DMS114 treated with DMSO at 0.1 percent for 48 hours (cell line): ENCODE results near the gene ZC3H12A.

Experiments
- DNase-seq: peaks from one replicate; lab custom pipeline; 2025; ENCODE audit not compliant: unreplicated experiment; lab: John Stamatoyannopoulos, UW

The ZC3H12A gene

DNA sequence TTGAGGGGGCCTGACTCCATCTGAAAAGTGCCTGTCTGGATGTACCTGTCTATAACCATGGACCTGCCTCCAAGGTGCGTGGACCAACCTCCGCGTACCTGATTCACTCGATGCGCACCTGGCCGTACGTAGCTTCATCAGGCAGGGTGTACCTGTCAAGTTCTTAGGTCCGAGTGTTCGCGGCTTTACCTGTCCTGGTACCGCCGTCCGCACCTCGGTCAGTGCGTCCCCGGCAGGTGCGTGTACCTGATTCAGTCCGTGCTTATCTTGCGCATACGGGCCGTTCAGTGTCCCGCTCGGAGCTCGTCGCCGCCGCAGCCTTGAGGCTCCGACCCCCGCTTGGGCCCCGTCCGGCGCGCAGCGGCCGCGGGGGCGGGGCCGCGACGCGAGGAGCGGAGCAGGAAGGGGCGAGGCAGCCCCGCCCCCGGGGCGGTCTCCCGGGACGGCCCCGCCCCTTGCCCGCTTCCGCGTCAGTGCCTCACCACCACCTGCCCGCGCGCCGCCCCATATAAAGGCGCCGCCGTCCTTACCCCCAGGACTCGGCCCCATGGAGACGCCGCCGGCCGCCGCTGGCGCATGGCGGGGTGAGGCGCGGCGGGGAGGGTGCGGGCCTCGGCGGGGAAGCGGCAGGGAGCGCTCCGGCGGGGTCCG lies at the start of gene ZC3H12A:
Gene ZC3H12A, plus strand, starts transcription at position 535 of the 651 bp plus-strand sequence. CDS start 917 bp downstream, outside the sequence.
- DNase-seq: peak; percentile 44

- DNase-seq: no peak
These were observed 49.2 kb upstream of the ZC3H12A start for GRCh38 chr1:37425221-37425620.

GRCh38 chr1:37429029-37429428 lies 45.4 kb upstream of the ZC3H12A start:
- DNase-seq: no peak

- DNase-seq: no peak
These were observed 44.0 kb upstream of the ZC3H12A start for GRCh38 chr1:37430103-37430985.

DNA sequence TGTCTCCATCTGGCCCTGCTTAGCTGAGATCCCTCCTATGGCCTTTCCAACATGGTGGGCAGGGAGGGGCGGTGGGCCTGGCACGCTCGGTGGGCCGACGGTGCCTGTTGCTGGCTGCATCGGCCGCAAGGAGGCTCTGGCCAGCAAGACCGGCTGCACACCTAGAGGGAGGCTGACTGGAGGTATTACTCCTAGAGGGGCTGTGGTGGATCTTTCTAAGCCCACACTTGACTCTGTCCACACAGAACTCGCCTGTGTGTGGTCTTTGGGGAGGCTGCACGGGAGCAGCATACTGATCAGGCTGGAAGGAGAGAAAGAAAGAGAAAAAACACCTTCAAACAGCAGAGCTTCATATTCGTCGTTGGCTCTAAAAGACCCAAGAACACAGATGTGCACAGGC lies 41.7 kb upstream of the ZC3H12A start:
- no peak for DNase-seq

DNA sequence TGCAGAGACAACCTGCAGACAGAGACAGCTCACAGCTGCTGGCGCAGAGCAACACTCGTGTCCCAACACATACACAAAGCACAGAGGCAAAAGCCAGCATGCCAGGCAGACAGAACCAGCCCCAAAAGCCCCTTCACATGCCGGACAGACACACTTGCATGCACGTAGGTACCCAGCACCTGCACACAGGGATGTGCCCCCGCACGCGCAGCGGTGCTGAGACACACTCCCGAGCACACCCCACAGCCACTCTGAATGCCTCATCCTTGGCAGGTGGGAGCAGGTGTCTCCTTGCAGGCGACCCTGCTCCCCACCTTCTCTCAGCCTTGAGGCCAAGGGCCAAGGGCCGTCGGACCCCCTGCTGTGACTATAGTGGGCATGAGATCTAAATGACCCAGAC lies 41.2 kb upstream of the ZC3H12A start:
- no peak for DNase-seq

DNA sequence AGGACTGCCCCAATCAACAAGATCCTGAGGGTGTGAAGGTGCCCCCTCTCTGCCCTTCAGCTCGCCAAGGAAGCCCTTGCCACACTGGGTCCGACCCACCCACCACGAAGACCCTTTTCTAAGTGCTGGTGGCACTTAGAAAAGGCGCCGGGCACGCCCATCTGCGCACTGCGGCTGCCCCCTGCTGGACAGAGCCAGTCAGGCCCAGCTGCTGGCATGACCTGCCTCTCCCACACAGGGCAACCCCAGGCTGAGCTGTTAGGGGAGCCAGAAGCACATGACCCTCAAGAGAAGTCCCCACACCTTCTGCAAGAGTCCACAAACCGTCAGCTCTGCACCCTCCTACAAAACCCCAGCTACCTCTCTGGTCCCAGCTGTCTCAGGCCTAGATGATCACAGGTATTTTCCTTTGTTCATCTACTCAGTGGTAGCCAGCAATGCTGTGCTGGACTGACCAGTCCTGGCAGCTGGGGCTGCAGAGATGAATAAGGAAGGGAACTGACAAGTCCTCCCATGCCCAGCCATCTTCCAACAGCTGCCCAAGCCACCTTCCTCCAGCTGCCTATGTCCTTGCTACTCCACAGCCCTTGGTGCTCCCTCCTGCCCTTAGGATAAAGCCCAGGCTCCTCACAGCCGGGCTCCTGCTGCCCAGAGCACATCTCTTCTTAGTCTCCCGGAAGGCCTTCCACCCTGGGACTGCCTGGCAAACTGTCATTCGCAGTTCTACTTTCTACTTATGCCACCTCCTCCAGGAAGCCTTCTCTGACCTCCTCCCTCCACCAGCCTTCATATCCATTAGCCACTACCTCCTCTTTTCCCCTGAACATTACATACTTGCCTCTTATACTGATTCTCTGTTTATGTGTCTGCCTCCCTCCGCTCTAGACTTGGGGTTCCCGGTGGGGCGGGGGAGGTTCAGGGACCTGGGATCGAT lies 39.8 kb upstream of the ZC3H12A start:
- peak; percentile 21 for DNase-seq

GRCh38 chr1:37437087-37437486 lies 37.3 kb upstream of the ZC3H12A start:
- DNase-seq: no peak

DNA sequence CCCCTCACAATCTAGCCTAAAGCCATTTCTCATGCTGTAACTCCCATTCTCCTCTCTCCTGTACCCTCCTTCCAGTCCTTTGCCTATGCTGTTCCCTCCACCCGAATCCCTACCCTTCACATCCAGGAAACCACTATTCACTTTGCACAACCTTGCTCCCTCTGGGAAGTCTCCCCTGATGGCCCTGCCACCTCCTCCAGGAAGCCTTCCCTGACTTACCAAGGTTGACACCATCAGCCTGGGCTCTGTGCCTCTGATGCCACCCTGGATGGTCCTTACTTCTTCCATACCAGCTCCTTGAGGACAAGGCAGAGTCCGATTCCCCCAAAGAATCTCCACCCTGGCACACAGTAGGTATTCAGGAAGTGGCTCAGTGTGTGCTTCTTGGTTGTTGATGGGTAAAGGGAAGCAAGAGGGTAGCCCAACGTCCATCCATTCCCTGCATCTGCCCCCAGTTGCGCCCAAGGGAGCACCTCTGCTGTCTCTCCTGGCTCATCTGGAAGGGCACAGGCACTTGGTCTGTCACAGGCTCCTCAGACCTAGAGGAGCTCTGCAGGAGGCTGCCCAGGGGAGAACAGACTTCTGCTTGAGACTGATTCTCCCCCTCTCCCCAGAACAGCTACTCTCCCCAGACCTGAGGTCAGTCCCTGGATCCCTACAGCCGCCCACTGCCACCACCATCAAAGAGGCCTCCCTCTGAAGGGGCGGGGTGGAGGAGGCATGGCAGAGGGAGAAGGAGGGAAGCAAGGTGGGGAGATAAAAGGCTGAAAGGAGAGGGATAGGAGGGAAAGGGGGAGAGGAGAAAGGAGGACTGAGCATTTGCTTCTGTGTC lies 36.1 kb upstream of the ZC3H12A start:
- DNase-seq: no peak

- DNase-seq: no peak
These were observed 35.5 kb upstream of the ZC3H12A start for GRCh38 chr1:37438869-37439343.

GRCh38 chr1:37439349-37439995 lies 34.9 kb upstream of the ZC3H12A start:
- no peak for DNase-seq

- no peak for DNase-seq
These were observed 32.9 kb upstream of the ZC3H12A start for GRCh38 chr1:37441490-37441889.

DNA sequence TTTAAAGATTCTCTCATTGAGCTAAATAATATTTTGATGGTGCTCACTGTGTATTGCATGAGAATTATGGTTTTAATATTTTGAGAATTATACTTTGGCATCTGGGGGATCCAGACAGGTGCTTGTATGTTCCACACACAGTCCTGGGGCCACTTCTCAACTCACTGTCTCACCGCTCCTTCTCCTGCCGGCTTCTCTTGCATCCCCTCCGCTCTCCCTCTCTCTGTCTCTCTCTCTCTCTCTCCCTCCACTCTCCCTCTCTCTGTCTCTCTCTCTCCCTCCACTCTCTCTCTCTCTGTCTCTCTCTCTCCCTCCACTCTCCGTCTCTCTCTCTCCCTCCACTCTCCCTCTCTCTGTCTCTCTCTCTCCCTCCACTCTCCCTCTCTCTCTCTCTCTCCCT lies 32.2 kb upstream of the ZC3H12A start:
- no peak for DNase-seq

- no peak for DNase-seq
These were observed 31.7 kb upstream of the ZC3H12A start for GRCh38 chr1:37442644-37443043.

DNA sequence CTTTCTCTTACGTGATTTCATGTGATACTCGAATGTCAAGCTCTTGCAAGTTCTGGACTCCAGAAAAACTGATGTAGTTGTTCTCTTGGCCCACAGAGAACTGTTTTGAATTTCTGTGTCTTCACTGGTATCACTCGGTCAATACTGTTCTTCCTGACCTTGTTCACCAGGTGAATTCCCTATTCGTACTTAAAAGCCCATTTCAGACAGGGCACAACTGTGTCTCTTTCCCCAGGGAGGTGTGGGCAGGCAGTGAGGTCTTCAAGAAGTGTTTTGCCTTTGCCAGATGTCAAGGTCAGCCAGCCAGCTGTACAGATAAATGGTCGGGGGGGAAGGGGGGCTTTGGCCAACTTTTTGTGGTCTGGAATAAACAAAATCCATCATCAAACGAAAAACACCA lies 27.5 kb upstream of the ZC3H12A start:
- no peak for DNase-seq

GRCh38 chr1:37448185-37448584 lies 26.2 kb upstream of the ZC3H12A start:
- no peak for DNase-seq

DNA sequence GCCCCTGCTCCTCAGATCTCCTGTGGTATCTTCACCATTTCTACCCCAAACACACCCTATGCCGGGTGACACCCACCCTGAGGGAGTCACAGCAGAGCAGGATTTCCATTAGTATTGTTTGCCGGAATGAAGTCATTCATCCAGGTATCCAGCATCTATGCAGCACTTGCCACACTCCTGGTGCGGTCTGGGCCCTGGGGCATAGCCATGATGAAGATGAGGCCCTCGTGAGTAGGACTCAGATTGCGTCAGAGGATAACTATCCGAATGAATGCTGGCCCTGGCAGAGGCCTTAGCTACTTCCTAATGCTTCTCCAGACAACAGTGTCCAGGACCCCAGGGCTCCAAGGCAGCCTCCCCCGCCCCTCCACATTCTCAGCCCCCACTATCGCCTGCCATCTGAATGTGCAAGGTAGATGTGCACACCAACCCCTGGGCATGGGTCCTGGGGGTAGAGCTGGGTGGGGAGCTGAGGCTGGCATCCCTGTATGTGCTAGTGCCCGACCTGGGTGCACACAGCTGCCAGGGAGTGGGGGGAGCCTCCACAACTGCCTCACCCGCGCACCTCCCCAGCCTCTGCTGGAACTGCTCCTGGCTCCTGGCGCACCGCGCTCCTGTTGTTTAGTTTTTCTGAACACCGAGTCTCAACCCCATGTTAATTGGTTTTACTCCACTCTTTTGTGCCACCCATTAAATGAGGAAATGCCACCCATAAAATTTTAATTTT lies 25.5 kb upstream of the ZC3H12A start:
- no peak for DNase-seq

GRCh38 chr1:37449936-37450335 lies 24.4 kb upstream of the ZC3H12A start:
- no peak for DNase-seq

DNA sequence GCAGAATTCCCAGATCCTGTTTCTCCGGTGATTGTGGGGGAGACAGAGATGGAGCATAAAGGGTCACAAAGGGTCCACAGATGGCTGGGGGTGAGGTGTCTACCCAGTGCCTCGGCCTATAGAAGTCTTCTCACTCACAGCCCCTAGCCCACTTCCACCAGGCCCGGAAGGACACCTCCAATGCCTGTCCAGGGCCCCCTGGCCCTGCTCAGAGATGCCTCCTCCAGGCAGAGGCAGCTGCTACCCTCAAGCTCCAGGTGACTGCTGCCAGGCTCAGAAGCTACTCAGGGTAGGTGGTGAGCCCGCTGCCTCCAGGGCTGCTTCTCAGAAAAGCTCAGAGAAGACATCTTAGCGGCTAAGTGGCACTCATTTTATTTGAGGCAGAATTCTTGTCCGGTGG lies 22.0 kb upstream of the ZC3H12A start:
- no peak for DNase-seq
